SK-N-SH (cell line): ENCODE data around the gene CDR2. TPM values are rescaled to one million over a fixed set of nuclear protein-coding genes. Genes with fewer than 3 reads are reported as not detected.

ENCODE experiments used
- CTCF ChIA-PET: fragments of 300-600, 350-600 bp; formaldehyde crosslinking; extraction: SDS; loops from one replicate; lab custom pipeline; 2021; lab: Yijun Ruan, JAX
- POLR2A ChIA-PET: fragments of 350-600 bp; sonication (Branson Sonifier 250); formaldehyde crosslinking; extraction: SDS; loops from one replicate; lab custom pipeline; 2020; ENCODE audit warnings: antibody characterized with exemption, inconsistent platforms; lab: Yijun Ruan, JAX
- DNase-seq: peaks from one replicate; pipeline ENCODE4 v3.0.0; 2012
- H2AFZ ChIP-seq: fragments of 200-600 bp; sonication (generic); 2 replicates; pipeline ENCODE4 v1.8.1; 2016; ENCODE audit warnings: antibody characterized with exemption, mild to moderate bottlenecking, low read depth
- H3F3A ChIP-seq: fragments of 200-600 bp; sonication (generic); replicated peaks from 2 replicates; pipeline ENCODE3; 2016; ENCODE audit warnings: antibody characterized with exemption, mild to moderate bottlenecking; ENCODE audit not compliant: insufficient read depth
- H3K27ac ChIP-seq, 2 experiments: fragments of 200-500 bp in 1 of 2; fragments of 200-600 bp in 1 of 2; sonication (Bioruptor generic) in 1 of 2; sonication (generic), shearing (Covaris generic) in 1 of 2; 2 replicates each; pipeline versions ENCODE4 v1.5.1 to v1.6.1; 2014 to 2016; ENCODE audit warnings: low read depth in 2 of 2, inconsistent platforms in 1 of 2, low read length in 1 of 2, mild to moderate bottlenecking in 1 of 2, mixed read lengths in 1 of 2
- H3K27me3 ChIP-seq: fragments of 200-600 bp; sonication (generic), shearing (Covaris generic); 2 replicates; pipeline ENCODE4 v1.6.1; 2016; ENCODE audit warnings: mixed run types; ENCODE audit not compliant: insufficient read depth
- H3K36me3 ChIP-seq, 2 experiments: fragments of 200-500 bp in 1 of 2; fragments of 200-600 bp in 1 of 2; sonication (Bioruptor generic) in 1 of 2; sonication (generic) in 1 of 2; replicated peaks in 1 of 2; 2 replicates each; pipeline versions ENCODE3 to v1.5.1; 2014 to 2016; ENCODE audit warnings: low read length in 1 of 2, mild to moderate bottlenecking in 1 of 2; ENCODE audit not compliant: insufficient read depth in 2 of 2, control insufficient read depth in 1 of 2
- H3K4me1 ChIP-seq, 2 experiments: fragments of 200-500 bp in 1 of 2; fragments of 200-600 bp in 1 of 2; sonication (Bioruptor generic) in 1 of 2; sonication (generic), shearing (Covaris generic) in 1 of 2; 2 replicates each; pipeline versions ENCODE4 v1.5.1 to v1.6.1; 2014 to 2016; ENCODE audit warnings: low read depth in 1 of 2, low read length in 1 of 2, mixed run types in 1 of 2; ENCODE audit not compliant: insufficient read depth in 2 of 2, control insufficient read depth in 1 of 2
- H3K4me2 ChIP-seq: fragments of 200-600 bp; sonication (generic), shearing (Covaris generic); 2 replicates; pipeline ENCODE4 v1.6.1; 2017; ENCODE audit warnings: mixed run types
- H3K4me3 ChIP-seq, 2 experiments: fragments of 200-500 bp in 1 of 2; fragments of 200-600 bp in 1 of 2; sonication (Bioruptor generic) in 1 of 2; sonication (generic), shearing (Covaris generic) in 1 of 2; 2 replicates each; pipeline versions ENCODE4 v1.5.1 to v1.8.1; 2014 to 2016; ENCODE audit warnings: low read depth in 2 of 2, inconsistent platforms in 1 of 2, low read length in 1 of 2, mild to moderate bottlenecking in 1 of 2, mixed read lengths in 1 of 2, moderate library complexity in 1 of 2
- H3K79me2 ChIP-seq: fragments of 200-600 bp; sonication (generic); 2 replicates; pipeline ENCODE4 v1.8.1; 2017; ENCODE audit warnings: mild to moderate bottlenecking; ENCODE audit not compliant: insufficient read depth
- H3K9ac ChIP-seq: fragments of 200-600 bp; sonication (generic); 2 replicates; pipeline ENCODE4 v1.6.1; 2017; ENCODE audit warnings: mixed run types
- H3K9me2 ChIP-seq: fragments of 200-600 bp; sonication (generic); 2 replicates; pipeline ENCODE4 v1.6.1; 2017; ENCODE audit warnings: mixed run types
- H3K9me3 ChIP-seq: fragments of 200-600 bp; sonication (generic); 2 replicates; pipeline ENCODE4 v1.6.1; 2017; ENCODE audit warnings: mixed run types, mild to moderate bottlenecking, moderate library complexity
- H4K20me1 ChIP-seq: fragments of 200-600 bp; sonication (generic); 2 replicates; pipeline ENCODE4 v1.6.1; 2017; ENCODE audit warnings: mild to moderate bottlenecking, mixed run types; ENCODE audit not compliant: insufficient read depth
- ELF1 ChIP-seq: IDR thresholded peaks from 2 replicates; pipeline ENCODE4 v1.4.0; 2012
- EZH2phosphoT487 ChIP-seq: fragments of 200-600 bp; sonication (generic); IDR thresholded peaks from 2 replicates; pipeline ENCODE4 v1.6.1; 2017; ENCODE audit warnings: low read depth, mixed run types, mild to moderate bottlenecking, antibody characterized with exemption, moderate library complexity, borderline replicate concordance
- FOXJ3 ChIP-seq: sonication (generic); formaldehyde crosslinking; IDR thresholded peaks from 2 replicates; pipeline ENCODE4 v1.5.1; 2020; ENCODE audit warnings: mild to moderate bottlenecking, missing genetic modification reagents
- FOXM1 ChIP-seq: IDR thresholded peaks from 2 replicates; pipeline ENCODE4 v1.4.0; 2012; ENCODE audit warnings: low read depth, mild to moderate bottlenecking
- GABPA ChIP-seq: IDR thresholded peaks from 2 replicates; pipeline ENCODE4 v1.4.0; 2012; ENCODE audit warnings: low read depth, mild to moderate bottlenecking
- GATA2 ChIP-seq: sonication (generic); formaldehyde crosslinking; IDR thresholded peaks from 2 replicates; pipeline ENCODE4 v1.5.0; 2020; ENCODE audit warnings: mild to moderate bottlenecking, missing genetic modification reagents
- IRF3 ChIP-seq: fragments of 150-350 bp; IDR thresholded peaks from 2 replicates; pipeline ENCODE4 v1.6.1; 2016; ENCODE audit warnings: mild to moderate bottlenecking, low read depth, low read length
- JUND ChIP-seq: IDR thresholded peaks from 2 replicates; pipeline ENCODE4 v1.4.0; 2012
- MAX ChIP-seq: IDR thresholded peaks from 2 replicates; pipeline ENCODE4 v1.4.0; 2012; ENCODE audit warnings: low read depth
- MEF2A ChIP-seq: IDR thresholded peaks from 2 replicates; pipeline ENCODE4 v1.4.0; 2012; ENCODE audit warnings: low read depth, borderline replicate concordance
- MXI1 ChIP-seq: IDR thresholded peaks from 2 replicates; pipeline ENCODE4 v1.6.1; 2012; ENCODE audit warnings: mild to moderate bottlenecking, low read depth, low read length, improper control_type of control experiment
- NRF1 ChIP-seq: IDR thresholded peaks from 2 replicates; pipeline ENCODE4 v1.6.1; 2012; ENCODE audit warnings: low read depth, mild to moderate bottlenecking, low read length
- PBX3 ChIP-seq: IDR thresholded peaks from 2 replicates; pipeline ENCODE4; 2012
- RAD21 ChIP-seq: IDR thresholded peaks from 2 replicates; pipeline ENCODE4 v1.6.1; 2012; ENCODE audit warnings: mild to moderate bottlenecking, low read length
- RCOR1 ChIP-seq: fragments of 150-350 bp; IDR thresholded peaks from 2 replicates; pipeline ENCODE4 v1.6.1; 2017; ENCODE audit warnings: antibody characterized with exemption, low read length
- REST ChIP-seq: IDR thresholded peaks from 2 replicates; pipeline ENCODE4 v1.6.1; 2012; ENCODE audit warnings: mild to moderate bottlenecking, low read depth, low read length, moderate library complexity
- RFX5 ChIP-seq: IDR thresholded peaks from 2 replicates; pipeline ENCODE4 v1.6.1; 2012; ENCODE audit warnings: mild to moderate bottlenecking, improper control_type of control experiment, low read length
- RXRA ChIP-seq: IDR thresholded peaks from 2 replicates; pipeline ENCODE4 v1.4.0; 2012; ENCODE audit warnings: low read depth, mild to moderate bottlenecking, borderline replicate concordance
- SIN3A ChIP-seq: IDR thresholded peaks from 2 replicates; pipeline ENCODE4 v1.6.1; 2012; ENCODE audit warnings: low read depth, mild to moderate bottlenecking, low read length, moderate library complexity, borderline replicate concordance
- SMC3 ChIP-seq: IDR thresholded peaks from 2 replicates; pipeline ENCODE4 v1.6.1; 2012; ENCODE audit warnings: low read depth, low read length, improper control_type of control experiment
- TEAD4 ChIP-seq: IDR thresholded peaks from 2 replicates; pipeline ENCODE4 v1.4.0; 2012; ENCODE audit warnings: mild to moderate bottlenecking, borderline replicate concordance; ENCODE audit not compliant: insufficient read depth
- USF1 ChIP-seq: IDR thresholded peaks from 2 replicates; pipeline ENCODE4 v1.4.0; 2012; ENCODE audit warnings: low read depth, borderline replicate concordance
- YY1 ChIP-seq: IDR thresholded peaks from 2 replicates; pipeline ENCODE4 v1.4.0; 2012; ENCODE audit warnings: low read depth, mild to moderate bottlenecking
- WGBS: methylation state at CpG from one replicate; pipeline ENCODE4 v1.1.6; 2017; ENCODE audit warnings: low lambda C conversion rate; 5-methylcytosine and 5-hydroxymethylcytosine counted together
- polyA plus RNA-seq, 3 experiments: library from polyadenylated mRNA; depleted of rRNA; stranded (reverse); fragments of >200 nt; gene quantifications; 2 replicates each; pipeline ENCODE4 v1.2.3, GENCODE V29; 2012

The CDR2 gene
- polyA plus RNA-seq, 1 of the 3 experiments (the other 2 are of a cell fraction) = 30.3 TPM

GRCh38 chr16:22366889-22367288, 7.5 kb downstream of the CDR2 start:
- no peak overlapping the region for H3K4me2 ChIP-seq
- H3K36me3 ChIP-seq = peaks cover 19 to 37% of the 10 kb centered on the region in 2 experiments
- peaks cover 58% of the 10 kb centered on the region for H4K20me1 ChIP-seq

GRCh38 chr16:22366371-22366770, 8.0 kb downstream of the CDR2 start:
- Histone ChIP-seq H3K79me2 (peaks cover 97% of the 10 kb centered on the region), H3K9me2 (no peaks in the 10 kb centered on the region), H2AFZ (no peak overlapping the region), H3F3A (peaks cover 24% of the 10 kb centered on the region), H3K9me3 (no peaks in the 10 kb centered on the region), H3K4me3 (no peak overlapping the region), H4K20me1 (peaks cover 53% of the 10 kb centered on the region), H3K27ac (no peak overlapping the region), H3K36me3 (peaks cover 19 to 34% of the 10 kb centered on the region in 2 experiments), H3K4me1 (peaks cover 2 to 25% of the 10 kb centered on the region in 2 experiments; a peak in 3 of 4 replicates), H3K27me3 (no peaks in the 10 kb centered on the region), H3K9ac (no peak overlapping the region), H3K4me2 (no peak overlapping the region)
- POLR2A ChIA-PET = interaction anchor here (0.6 kb wide), 1 partner anchor 34 kb away, joined by 3 read pairs; no protein-coding TSS in a partner anchor
- no peak for DNase-seq
- CTCF ChIA-PET = no interaction called here
- 90% methylated on average over 2 of the region's 2 CpGs for WGBS
- TF ChIP-seq YY1 = no peak
- no peak for TF ChIP-seq RXRA
- TF ChIP-seq SIN3A = no peak
- TF ChIP-seq MEF2A = no peak
- no peak for TF ChIP-seq RAD21
- no peak for TF ChIP-seq SMC3
- no peak for TF ChIP-seq PBX3
- no peak for TF ChIP-seq FOXM1
- no peak for TF ChIP-seq TEAD4
- no peak for TF ChIP-seq REST
- no peak for TF ChIP-seq IRF3
- TF ChIP-seq NRF1 = no peak
- TF ChIP-seq ELF1 = no peak
- TF ChIP-seq MXI1 = no peak

More at GRCh38 chr16:22366889-22367288, 7.5 kb downstream of the CDR2 start:
- Histone ChIP-seq H3F3A (peaks cover 23% of the 10 kb centered on the region), H3K79me2 (peaks cover 97% of the 10 kb centered on the region), H3K9ac (no peak overlapping the region), H3K9me2 (no peaks in the 10 kb centered on the region), H3K4me3 (no peak overlapping the region), H3K9me3 (no peaks in the 10 kb centered on the region), H3K27me3 (no peaks in the 10 kb centered on the region), H3K4me1 (peaks cover 2 to 27% of the 10 kb centered on the region in 2 experiments; a peak in 3 of 4 replicates), H2AFZ (no peak overlapping the region), H3K27ac (no peak overlapping the region)
- ChIA-PET CTCF (no interaction called here), POLR2A (interaction anchor here (0.6 kb wide), 1 partner anchor 34 kb away, joined by 3 read pairs; no protein-coding TSS in a partner anchor)
- TF ChIP-seq GABPA (no peak), USF1 (no peak), MXI1 (no peak), SMC3 (no peak), RCOR1 (no peak), MAX (no peak), JUND (no peak), EZH2phosphoT487 (no peak), SIN3A (no peak), RAD21 (no peak), MEF2A (no peak), GATA2 (CRISPR knock-in tag) (no peak), FOXJ3 (CRISPR knock-in tag) (no peak), ELF1 (no peak), RFX5 (no peak), NRF1 (no peak)
- WGBS = 96% methylated on average over 3 of the region's 3 CpGs
- no peak for DNase-seq
